Stomach (tissue), 9 donors: ENCODE data around the gene ELL3. TPM values are rescaled to one million over a fixed set of nuclear protein-coding genes. Genes with fewer than 3 reads are reported as not detected.

Source experiments
- DNase-seq, 2 donors: peaks; one replicate each; pipeline versions ENCODE4 v3.0.0 to v3.0.0-alpha.2; 2013 to 2019
- H3K27ac ChIP-seq, 5 donors: fragments of 200-600 bp in 4 of 5; sonication (generic) in 4 of 5; one replicate each; pipeline ENCODE4 v1.5.1; 2013 to 2019; ENCODE audit warnings: mild to moderate bottlenecking in 1 of 5, moderate library complexity in 1 of 5
- H3K27me3 ChIP-seq, 3 donors: fragments of 200-600 bp; sonication (generic); one replicate each; pipeline ENCODE4 v1.5.1; 2017 to 2019; ENCODE audit warnings: mixed run types in 1 of 3
- H3K36me3 ChIP-seq, 4 donors: fragments of 200-600 bp; sonication (generic); 1 replicate in 3 of 4; 2 replicates in 1 of 4; pipeline ENCODE4 v1.5.1; 2016 to 2019
- H3K4me1 ChIP-seq, 4 donors: fragments of 200-600 bp; sonication (generic); one replicate each; pipeline ENCODE4 v1.5.1; 2016 to 2019
- H3K4me3 ChIP-seq, 4 donors: fragments of 200-600 bp; sonication (generic) in 3 of 4; one replicate each; pipeline ENCODE4 v1.5.1; 2016 to 2019; ENCODE audit warnings: mild to moderate bottlenecking in 1 of 4
- H3K9me3 ChIP-seq, 4 donors: fragments of 200-600 bp; sonication (generic); one replicate each; pipeline ENCODE4 v1.5.1; 2016 to 2019
- EP300 ChIP-seq: sonication (generic); formaldehyde crosslinking; IDR thresholded peaks from one replicate; pipeline ENCODE4 v1.6.1; 2017; ENCODE audit warnings: antibody characterized with exemption
- POLR2A ChIP-seq, 4 donors: fragments of 450-650 bp; IDR thresholded peaks; one replicate each; pipeline ENCODE4 v1.6.1; 2016; ENCODE audit warnings: antibody characterized with exemption in 4 of 4, control low read depth in 2 of 4, mild to moderate bottlenecking in 1 of 4, moderate library complexity in 1 of 4
- POLR2AphosphoS5 ChIP-seq, 3 donors: sonication (generic); formaldehyde crosslinking; IDR thresholded peaks; one replicate each; pipeline ENCODE4 v1.6.1; 2016; ENCODE audit warnings: antibody characterized with exemption in 3 of 3
- WGBS, 5 donors: extraction: QIAGEN DNeasy Blood & Tissue Kit in 3 of 5; methylation state at CpG; one replicate each; pipeline versions ENCODE4 v1.1.5 to v1.1.7; 2013 to 2018; 5-methylcytosine and 5-hydroxymethylcytosine counted together
- intact Hi-C: fragments of 100-400 bp; cut with DNase I; formaldehyde crosslinking; loops from one replicate; pipeline ENCODE4 v1.15.1; 2023; ENCODE audit warnings: low total_unique reads
- polyA plus RNA-seq, 3 donors: library from polyadenylated mRNA; stranded (reverse); fragments of 200-250 nt; gene quantifications; one replicate each; pipeline ENCODE4 v1.2.3, GENCODE V29; 2013
- total RNA-seq, 5 donors: library from RNA; depleted of rRNA; stranded (reverse); fragments of >200 nt; gene quantifications; one replicate each; pipeline versions ENCODE4 v1.1.0 to v1.2.3, GENCODE V29; 2014 to 2016
- TF ChIP-seq, protein P1 (sequence below), 7 experiments: fragments of 450-650 bp in 4 of 7; fragments of 200-600 bp in 3 of 7; sonication (generic) in 3 of 7; IDR thresholded peaks; one replicate each; pipeline ENCODE4 v1.5.1; 2016 to 2019; ENCODE audit warnings: antibody characterized with exemption in 7 of 7, control low read depth in 2 of 7, mild to moderate bottlenecking in 1 of 7
- donor health status: healthy with polysubstance abuse.
- donor health status: Bipolar disorder and iron deficiency.
- donor health status: healthy.

The ELL3 gene
- total and polyA plus RNA-seq, 8 donors, result 4.0 to 131 (median 21.6) TPM

GRCh38 chr15:43792761-43793476, 16.2 kb upstream of the ELL3 start:
- TF ChIP-seq POLR2AphosphoS5 (IDR thresholded peaks at IDR 0.05), result peak in 2 of 3 donors; percentile 14 to 60
- no peak for TF ChIP-seq POLR2A (IDR thresholded peaks at IDR 0.05)
- no peaks in the 10 kb centered on the region for H3K27me3 ChIP-seq
- WGBS, 5 donors, result 1% methylated on average over 33 of the region's 33 CpGs
- H3K4me1 ChIP-seq, result peaks cover 31 to 56% (median 52%) of the 10 kb centered on the region in 4 donors
- H3K27ac ChIP-seq, result peak overlapping the region; percentile 94 to 99 (median 99)
- intact Hi-C loops, result no loop called here
- peaks cover 30 to 50% (median 47%) of the 10 kb centered on the region in 4 donors for H3K36me3 ChIP-seq
- peak overlapping the region; percentile 63 to 99 (median 86) for H3K4me3 ChIP-seq
- peak in 1 of 2 donors; percentile 74 for DNase-seq
- H3K9me3 ChIP-seq, result no peaks in the 10 kb centered on the region

DNA sequence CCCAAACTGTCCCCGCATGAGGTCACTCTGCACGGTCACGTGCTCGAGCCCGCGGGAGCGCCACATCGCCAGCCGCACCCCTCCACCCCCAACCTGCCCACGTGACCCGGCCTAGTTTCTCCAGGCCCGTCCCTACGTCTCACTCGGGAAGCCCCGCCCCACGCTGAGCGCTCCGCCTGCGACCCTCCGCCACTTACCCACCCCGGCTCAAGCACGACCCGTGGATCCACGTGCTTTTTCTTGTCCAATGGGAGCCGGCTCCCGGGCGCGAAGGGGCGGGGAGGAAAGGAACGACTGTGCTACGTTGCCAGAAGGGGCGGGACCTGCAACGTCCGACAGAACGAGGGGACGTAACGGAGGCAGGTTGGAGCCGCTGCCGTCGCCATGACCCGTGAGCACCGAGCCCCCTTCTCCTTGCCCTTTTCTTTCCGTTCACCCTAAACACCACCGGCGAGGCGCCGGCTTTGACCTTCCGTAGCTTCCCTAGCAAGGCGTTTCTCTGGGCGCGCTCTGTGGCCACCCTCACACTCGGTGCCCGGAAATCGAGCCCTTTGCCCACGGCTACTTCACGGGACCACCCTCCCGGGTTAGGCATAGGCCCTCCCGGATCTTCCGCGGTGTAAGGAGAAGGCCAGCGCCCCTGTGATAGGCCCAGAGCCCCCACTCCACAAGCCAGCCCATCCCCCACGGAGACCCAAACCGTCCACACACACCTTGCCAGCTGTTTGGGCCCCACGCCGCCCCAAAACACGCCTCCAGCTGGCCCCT, 15.4 kb upstream of the ELL3 start, which contains the start of gene SERF2:
Gene SERF2, plus strand, starts transcription at position 328 of the 768 bp plus-strand sequence. Its CDS starts 57 bp downstream, at position 385.
- H3K36me3 ChIP-seq, result peaks cover 30 to 42% (median 40%) of the 10 kb centered on the region in 4 donors
- H3K4me3 ChIP-seq, result peak within 1 kb of the TSS; percentile 63 to 99 (median 86)
- WGBS, 5 donors, result 0 to 1% (median 0%) methylated on average over 35 to 66 of the region's 66 CpGs
- DNase-seq, result peak; percentile 100
- peaks cover 31 to 49% (median 44%) of the 10 kb centered on the region in 4 donors for H3K4me1 ChIP-seq
- no peaks in the 10 kb centered on the region for H3K9me3 ChIP-seq
- peak within 1 kb of the TSS; percentile 94 to 99 (median 99) for H3K27ac ChIP-seq
- TF ChIP-seq POLR2A (IDR thresholded peaks at IDR 0.05) (peak in 2 of 4 donors; percentile 99), EP300 (no peak), POLR2AphosphoS5 (IDR thresholded peaks at IDR 0.05) (peak; percentile 99 to 100 (median 100))
- TF ChIP-seq, protein P1, sequence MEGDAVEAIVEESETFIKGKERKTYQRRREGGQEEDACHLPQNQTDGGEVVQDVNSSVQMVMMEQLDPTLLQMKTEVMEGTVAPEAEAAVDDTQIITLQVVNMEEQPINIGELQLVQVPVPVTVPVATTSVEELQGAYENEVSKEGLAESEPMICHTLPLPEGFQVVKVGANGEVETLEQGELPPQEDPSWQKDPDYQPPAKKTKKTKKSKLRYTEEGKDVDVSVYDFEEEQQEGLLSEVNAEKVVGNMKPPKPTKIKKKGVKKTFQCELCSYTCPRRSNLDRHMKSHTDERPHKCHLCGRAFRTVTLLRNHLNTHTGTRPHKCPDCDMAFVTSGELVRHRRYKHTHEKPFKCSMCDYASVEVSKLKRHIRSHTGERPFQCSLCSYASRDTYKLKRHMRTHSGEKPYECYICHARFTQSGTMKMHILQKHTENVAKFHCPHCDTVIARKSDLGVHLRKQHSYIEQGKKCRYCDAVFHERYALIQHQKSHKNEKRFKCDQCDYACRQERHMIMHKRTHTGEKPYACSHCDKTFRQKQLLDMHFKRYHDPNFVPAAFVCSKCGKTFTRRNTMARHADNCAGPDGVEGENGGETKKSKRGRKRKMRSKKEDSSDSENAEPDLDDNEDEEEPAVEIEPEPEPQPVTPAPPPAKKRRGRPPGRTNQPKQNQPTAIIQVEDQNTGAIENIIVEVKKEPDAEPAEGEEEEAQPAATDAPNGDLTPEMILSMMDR (IDR thresholded peaks at IDR 0.05), result no peak
- intact Hi-C loops, result no loop called here
- no peaks in the 10 kb centered on the region for H3K27me3 ChIP-seq

DNA sequence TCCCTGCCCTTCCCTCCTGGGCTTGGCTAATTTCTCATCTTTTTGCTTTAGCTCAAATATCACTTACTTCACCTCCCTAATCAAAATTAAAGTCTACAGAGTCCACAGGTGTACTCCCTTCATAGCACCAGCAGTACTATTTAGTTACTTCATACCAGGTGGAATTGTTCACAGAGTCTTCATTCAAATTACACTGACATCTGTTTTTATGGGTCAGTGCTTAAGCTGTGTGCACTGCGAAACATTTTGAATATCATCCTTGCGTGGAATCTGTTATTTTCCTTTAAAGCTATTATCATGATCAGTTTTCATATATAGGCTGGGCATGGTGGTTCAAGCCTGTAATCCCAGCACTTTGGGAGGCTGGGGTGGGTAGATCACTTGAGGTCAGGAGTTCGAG, 12.6 kb upstream of the ELL3 start:
- no peaks in the 10 kb centered on the region for H3K27me3 ChIP-seq
- peak overlapping the region in 1 of 5 donors; percentile 35 for H3K27ac ChIP-seq
- 94 to 100% (median 97%) methylated on average over 3 of the region's 3 CpGs for WGBS, 5 donors
- intact Hi-C loops, result no loop called here
- no peak for DNase-seq
- H3K4me1 ChIP-seq, result peaks cover 15 to 21% (median 18%) of the 10 kb centered on the region in 4 donors
- H3K9me3 ChIP-seq, result no peaks in the 10 kb centered on the region
- peaks cover 11 to 15% (median 12%) of the 10 kb centered on the region in 4 donors for H3K36me3 ChIP-seq
- H3K4me3 ChIP-seq, result no peak overlapping the region
- TF ChIP-seq EP300 (no peak), POLR2A (IDR thresholded peaks at IDR 0.05) (no peak), POLR2AphosphoS5 (IDR thresholded peaks at IDR 0.05) (no peak)
- TF ChIP-seq, protein P1 (IDR thresholded peaks at IDR 0.05), result no peak

DNA sequence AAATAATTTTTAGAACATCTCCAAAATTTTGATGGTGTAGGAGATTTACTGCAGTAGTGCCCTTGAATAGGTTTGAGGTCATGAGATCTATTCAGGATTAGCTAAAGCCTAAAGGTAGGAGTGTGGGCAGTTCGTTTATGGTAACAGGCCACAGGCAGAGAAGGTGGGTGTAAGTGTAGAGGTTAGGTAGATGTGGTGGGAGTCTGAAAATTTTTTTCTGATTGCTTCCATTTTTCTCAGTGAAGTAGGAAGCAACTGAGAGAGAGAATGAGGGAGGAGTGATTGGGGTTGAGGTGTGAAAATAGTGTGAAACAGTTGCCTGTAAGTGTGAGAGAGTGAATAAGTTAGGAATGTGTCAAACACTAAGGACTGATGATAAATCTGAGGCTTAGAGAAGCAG, 2.2 kb upstream of the ELL3 start:
- Histone ChIP-seq H3K4me1 (peaks cover 4 to 30% (median 27%) of the 10 kb centered on the region in 4 donors), H3K36me3 (peaks cover 0 to 6% (median 3%) of the 10 kb centered on the region in 4 donors), H3K27ac (no peak overlapping the region), H3K4me3 (no peak overlapping the region), H3K27me3 (no peaks in the 10 kb centered on the region), H3K9me3 (no peaks in the 10 kb centered on the region)
- TF ChIP-seq EP300, result no peak
- TF ChIP-seq POLR2A (IDR thresholded peaks at IDR 0.05), result no peak
- no peak for TF ChIP-seq POLR2AphosphoS5 (IDR thresholded peaks at IDR 0.05)
- TF ChIP-seq, protein P1 (IDR thresholded peaks at IDR 0.05), result no peak
- WGBS, 5 donors, result 76 to 96% (median 82%) methylated on average over 1 of the region's 1 CpG
- no peak for DNase-seq
- intact Hi-C loops, result no loop called here
